GM18861 (cell line): ENCODE results near the gene PREX1.
"Not testable (repeated sequence)": the region's sequence is repeated elsewhere in the genome, so short reads cannot be mapped to it uniquely, and the experiment has no call there.

Experiments used
- ATAC-seq: cut with Tn5 transposase; IDR thresholded peaks from one replicate; pipeline ENCODE4 v1.9.1; 2021; ENCODE audit not compliant: unreplicated experiment

Gene PREX1

DNA sequence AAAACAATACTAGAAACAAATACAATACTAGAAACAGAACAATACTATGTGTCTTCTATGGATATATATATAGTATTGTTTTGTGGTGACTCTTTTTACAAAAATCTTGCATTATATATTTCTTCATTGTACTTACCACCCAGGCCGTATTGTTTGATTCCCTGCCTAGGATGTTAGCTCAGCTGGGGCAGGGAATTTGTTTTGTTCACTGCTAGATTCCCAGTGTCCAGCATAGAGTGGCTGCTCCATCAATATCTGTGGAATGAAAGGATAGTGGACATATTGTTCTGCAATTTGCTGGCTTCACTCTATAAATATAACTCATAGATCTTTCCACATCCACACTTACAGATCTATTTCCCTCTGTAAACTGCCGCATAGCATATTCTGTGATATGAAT lies 21.5 kb upstream of the PREX1 start:
- no peak for ATAC-seq

DNA sequence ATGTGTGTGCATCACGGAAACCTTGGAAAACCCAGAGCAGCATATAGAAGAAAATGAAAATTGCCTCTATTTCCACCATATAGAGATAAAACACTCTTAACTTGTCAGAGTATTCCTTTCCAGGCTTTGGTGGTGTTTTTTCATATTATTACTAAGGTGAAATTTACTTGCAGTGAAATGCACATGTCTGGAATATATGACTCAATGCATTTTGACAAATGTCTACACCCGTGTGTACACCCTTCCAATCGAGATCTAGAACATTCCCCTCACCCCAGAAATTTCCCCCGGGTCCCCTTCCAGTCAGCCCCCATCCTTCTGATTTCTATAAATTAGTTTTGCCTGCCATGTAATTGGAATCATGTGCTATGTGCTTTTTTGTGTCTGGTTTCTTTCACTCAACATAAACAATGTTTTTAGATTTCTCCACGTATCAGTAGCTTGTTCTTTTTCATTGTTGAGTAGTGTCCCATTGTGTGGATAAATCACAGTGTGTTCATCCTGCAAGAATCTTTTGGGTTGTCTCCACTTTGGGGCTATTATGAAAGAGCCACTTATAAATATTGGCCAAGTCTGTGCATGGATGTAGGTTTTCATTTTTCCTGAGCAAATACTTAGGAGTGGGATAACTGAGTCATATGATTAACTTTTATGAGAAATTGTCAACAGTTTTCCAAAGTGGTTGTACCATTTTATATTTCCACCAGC lies 19.9 kb upstream of the PREX1 start:
- no peak for ATAC-seq

GRCh38 chr20:48846516-48847492 lies 19.0 kb upstream of the PREX1 start:
- ATAC-seq: peak; percentile 84

- ATAC-seq: no peak
These were observed 18.0 kb upstream of the PREX1 start for GRCh38 chr20:48845721-48846306.

- no peak for ATAC-seq
These were observed 17.2 kb upstream of the PREX1 start for GRCh38 chr20:48844996-48845395.

GRCh38 chr20:48843896-48844295 lies 16.1 kb upstream of the PREX1 start:
- not testable (repeated sequence) for ATAC-seq

DNA sequence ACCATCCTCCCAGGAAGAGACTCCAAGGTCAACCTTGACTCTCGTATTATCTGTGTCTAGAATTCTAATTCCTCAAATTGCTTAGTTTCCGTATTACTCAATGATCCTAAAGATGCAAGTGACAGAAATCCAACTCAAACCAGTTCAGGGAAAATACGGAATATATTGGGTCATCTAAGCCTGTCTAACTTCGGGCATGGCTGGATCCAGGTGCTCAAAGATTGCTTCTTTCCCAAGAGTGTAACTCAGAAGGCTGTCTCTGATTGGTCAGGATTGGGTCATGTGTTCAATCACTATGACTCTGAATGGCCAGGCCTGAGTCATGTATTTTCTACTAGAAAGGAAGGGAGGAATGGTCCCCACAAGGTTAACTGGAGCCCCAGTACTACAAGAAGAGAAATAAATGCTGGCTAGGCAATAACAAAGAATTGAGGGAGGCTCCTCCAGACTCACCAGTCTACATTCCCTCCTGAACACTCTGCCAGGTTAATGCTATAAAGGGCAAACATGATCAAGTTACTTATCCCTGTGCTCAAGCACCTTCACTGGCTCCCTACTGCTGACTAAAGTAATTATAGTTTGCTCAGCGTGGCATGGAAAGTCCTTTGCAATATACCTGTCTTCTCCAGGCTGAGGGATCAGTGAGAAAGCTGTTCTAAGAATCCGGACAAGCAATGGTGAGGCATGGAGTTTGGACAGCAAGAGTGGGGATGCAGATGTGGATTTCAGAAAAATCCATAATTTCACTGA lies 15.4 kb upstream of the PREX1 start:
- ATAC-seq: no peak

DNA sequence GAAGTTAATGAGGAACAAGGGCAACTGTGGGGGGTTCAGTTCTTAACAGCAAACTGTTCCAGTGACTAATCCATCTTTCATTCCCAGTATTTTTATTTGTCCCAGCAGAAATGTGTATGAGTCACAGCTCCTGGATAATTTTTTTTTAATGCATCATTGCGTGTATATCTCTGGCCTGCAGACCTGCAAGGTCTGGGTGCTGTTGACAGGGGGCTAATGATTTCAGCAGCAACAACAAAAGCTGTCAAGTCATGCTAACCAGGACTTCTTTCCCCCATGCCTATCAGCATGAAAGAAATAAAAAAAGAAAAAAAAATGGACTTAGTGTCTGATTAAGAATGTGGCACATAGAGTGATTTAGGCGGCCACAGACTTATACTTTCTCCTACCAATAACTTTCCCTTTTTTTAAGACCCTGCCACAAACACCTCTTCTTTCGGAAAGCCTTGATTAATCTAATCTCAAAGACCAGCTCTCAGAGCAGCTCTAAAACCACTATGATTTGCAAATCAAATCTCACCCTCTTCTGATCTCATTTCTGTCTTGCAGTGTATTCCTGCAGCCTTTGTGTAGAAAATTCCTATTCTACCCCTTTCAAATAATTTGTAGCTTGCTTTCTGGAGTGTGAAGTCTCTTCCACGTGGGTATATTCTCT lies 14.2 kb upstream of the PREX1 start:
- no peak for ATAC-seq

- ATAC-seq: no peak
These were observed 13.5 kb upstream of the PREX1 start for GRCh38 chr20:48841196-48841874.

GRCh38 chr20:48839154-48839917 lies 11.5 kb upstream of the PREX1 start:
- no peak for ATAC-seq

DNA sequence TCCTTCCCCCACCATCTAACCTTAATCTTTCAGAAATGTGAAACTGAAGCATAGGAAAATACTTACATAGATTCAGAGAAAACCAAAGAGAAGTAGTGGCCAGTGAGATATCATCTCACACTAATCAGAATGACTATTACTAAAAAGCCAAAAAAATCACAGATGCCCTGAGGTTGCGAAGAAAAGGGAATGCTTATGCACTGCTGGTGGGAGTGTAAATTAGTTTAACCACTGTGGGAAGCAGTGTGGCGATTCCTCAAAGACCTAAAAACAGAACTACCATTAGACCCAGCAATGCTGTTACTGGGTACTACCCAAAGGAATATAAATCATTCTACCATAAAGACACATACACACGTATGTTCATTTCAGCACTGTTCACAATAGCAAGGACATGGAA lies 9.2 kb upstream of the PREX1 start:
- no peak for ATAC-seq

DNA sequence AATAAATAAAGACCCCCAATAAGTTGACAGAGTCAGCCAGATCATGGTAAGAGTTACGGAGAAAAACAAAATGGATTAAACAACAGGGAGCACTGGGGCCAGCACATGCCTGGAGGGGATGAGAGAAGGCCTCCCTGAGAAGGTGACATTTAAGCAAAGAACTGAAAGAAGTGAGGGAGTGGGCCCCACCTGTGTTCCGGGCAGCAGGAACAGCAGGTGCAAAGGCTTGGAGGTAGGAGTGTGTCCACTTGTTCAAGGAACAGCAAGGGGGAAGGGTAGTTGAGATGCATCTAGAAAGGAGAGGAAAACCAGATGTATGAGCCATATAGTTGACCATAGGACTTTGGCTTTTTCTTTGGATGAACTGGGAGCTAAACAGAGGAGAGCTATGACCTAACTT lies 7.6 kb upstream of the PREX1 start:
- no peak for ATAC-seq

GRCh38 chr20:48834278-48834677 lies 6.5 kb upstream of the PREX1 start:
- ATAC-seq: no peak

- no peak for ATAC-seq
These were observed 4.6 kb upstream of the PREX1 start for GRCh38 chr20:48832405-48832730.

DNA sequence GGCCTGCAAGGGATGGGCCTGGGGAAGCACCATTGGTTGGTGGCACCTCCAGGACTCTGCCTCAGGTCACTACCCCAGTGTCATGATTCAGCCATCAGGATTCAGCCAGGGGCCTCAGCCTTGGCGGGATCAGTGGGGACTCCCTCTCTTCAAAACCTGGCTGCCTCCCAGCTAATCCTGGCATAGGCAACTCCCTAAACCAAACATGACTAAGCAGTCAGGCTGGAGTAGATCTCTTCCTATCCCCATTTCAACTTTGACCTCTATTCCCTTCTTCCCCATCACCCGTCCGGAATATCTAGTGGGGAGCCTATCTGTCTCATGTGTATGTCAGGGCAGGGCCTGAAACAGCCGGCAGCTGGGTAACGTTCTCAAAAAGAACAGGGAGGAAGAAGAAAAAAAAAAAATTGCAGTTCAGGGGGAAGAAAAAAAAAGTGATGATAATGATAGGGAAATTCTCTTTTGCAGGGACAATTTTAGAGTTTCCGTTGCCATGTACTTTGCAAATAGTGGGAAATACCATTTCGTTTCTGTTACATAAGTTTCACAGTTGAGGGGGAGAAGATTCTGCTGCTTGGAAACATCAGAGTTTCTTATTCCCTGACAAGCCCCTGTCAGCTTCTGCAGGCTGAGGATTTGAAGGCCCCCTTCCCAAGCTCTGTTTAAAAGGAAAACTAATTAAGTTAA lies 4.1 kb upstream of the PREX1 start:
- no peak for ATAC-seq

- ATAC-seq: no peak
These were observed 3.1 kb upstream of the PREX1 start for GRCh38 chr20:48830826-48831318.

GRCh38 chr20:48829940-48830339 lies 2.1 kb upstream of the PREX1 start:
- no peak for ATAC-seq

DNA sequence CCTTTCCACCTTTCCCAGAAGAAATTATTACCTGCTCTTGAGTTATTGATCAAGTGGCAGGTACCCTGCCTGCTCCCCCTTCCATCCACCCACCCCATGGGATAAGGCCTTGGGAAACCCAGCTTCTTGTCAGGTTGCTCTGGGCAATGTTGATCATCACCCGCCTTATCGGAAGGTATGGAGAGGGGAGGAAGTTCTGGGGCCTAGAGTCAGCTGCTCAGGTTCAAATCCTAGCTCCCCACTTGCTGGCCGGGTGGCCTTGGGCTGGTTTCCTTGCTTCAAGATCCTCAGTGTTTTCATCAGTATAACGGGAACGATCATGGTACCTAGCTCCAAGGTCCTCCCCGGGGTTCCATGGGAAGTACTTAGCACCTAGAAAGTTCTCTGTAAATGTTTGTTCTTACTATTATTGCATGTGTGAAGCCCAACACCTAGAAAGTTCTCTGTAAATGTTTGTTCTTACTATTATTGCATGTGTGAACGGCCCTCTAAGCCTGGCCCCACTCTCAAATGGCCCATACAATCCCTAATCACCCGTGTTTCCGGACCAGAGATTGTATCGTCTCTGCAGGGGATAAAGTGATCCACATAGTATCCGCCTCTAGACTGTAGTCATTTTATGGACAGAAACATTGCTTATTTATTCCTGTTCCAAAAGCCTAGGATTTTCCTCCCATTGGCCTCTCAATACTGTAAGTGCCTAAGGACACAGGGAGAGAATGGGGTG lies 1.1 kb upstream of the PREX1 start:
- ATAC-seq: no peak
